ENCODE results near the gene MYO1C. TPM values are rescaled to one million over a fixed set of nuclear protein-coding genes. Genes with fewer than 3 reads are reported as not detected.
"Not testable (repeated sequence)": the region's sequence is repeated elsewhere in the genome, so short reads cannot be mapped to it uniquely, and the experiment has no call there.

MYO1C gene, protein sequence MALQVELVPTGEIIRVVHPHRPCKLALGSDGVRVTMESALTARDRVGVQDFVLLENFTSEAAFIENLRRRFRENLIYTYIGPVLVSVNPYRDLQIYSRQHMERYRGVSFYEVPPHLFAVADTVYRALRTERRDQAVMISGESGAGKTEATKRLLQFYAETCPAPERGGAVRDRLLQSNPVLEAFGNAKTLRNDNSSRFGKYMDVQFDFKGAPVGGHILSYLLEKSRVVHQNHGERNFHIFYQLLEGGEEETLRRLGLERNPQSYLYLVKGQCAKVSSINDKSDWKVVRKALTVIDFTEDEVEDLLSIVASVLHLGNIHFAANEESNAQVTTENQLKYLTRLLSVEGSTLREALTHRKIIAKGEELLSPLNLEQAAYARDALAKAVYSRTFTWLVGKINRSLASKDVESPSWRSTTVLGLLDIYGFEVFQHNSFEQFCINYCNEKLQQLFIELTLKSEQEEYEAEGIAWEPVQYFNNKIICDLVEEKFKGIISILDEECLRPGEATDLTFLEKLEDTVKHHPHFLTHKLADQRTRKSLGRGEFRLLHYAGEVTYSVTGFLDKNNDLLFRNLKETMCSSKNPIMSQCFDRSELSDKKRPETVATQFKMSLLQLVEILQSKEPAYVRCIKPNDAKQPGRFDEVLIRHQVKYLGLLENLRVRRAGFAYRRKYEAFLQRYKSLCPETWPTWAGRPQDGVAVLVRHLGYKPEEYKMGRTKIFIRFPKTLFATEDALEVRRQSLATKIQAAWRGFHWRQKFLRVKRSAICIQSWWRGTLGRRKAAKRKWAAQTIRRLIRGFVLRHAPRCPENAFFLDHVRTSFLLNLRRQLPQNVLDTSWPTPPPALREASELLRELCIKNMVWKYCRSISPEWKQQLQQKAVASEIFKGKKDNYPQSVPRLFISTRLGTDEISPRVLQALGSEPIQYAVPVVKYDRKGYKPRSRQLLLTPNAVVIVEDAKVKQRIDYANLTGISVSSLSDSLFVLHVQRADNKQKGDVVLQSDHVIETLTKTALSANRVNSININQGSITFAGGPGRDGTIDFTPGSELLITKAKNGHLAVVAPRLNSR
- total RNA-seq = 552 TPM
- long read RNA-seq, full-length matches to known transcripts = 182 of 603 reads
- long read RNA-seq, partial matches to known transcripts = 290 of 603 reads
- long read RNA-seq, other reads (novel, unspliced or antisense) = 131 of 603 reads

DNA sequence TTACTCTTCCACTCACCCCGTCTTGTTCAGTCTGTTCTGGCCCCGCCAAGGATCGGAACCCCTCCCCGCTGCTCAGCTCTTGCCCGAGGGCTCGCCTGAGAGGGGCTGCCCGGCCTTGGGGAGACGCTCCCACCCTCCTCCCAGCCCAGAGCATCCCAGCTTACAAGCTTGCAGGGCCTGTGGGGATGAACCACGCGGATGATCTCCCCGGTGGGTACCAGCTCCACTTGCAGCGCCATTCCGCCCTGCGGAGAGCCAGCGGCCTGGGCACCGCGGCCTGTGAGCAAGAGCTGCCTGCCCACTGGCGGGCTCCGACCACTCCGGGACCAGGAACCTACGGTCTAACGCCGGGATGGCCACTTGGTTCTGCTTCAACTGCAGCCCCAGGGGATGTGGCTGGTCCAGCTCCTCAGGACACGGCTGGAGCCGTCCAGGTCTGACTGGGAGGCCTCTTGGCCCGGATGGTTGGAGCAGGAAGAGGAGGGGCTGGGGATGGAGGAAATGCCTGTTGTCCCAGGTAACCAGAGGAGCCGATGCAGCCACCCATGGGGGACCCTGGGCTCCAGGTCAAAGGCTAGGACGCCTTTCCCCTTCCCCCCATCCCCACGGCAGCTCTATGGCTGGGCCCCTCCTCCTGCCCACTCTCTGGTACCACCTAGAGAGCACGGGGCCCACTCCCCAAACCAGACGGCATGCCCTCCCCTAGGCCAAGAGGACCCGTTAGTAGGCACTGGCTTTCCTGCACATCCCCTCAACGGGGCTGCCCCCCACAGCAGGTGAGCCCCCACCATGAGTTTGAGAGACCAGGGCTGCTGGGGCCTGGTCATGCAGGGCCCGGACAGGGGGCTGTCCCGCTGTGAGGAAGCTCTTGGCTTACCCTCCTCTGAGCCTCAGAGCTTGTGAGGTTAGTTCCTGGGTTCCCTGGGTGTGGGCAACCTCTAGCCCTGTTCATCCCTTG lies at the start of gene MYO1C:
TSS of gene MYO1C (minus strand) at position 438 of the 958 bp plus-strand sequence. CDS start at position 239, 199 bp downstream.
- no peak for DNase-seq (ENCODE audit: low spot score)

- no peak for DNase-seq (ENCODE audit: low spot score)
Measured at GRCh38 chr17:1541367-1541904, 49.0 kb upstream of the MYO1C start.

DNA sequence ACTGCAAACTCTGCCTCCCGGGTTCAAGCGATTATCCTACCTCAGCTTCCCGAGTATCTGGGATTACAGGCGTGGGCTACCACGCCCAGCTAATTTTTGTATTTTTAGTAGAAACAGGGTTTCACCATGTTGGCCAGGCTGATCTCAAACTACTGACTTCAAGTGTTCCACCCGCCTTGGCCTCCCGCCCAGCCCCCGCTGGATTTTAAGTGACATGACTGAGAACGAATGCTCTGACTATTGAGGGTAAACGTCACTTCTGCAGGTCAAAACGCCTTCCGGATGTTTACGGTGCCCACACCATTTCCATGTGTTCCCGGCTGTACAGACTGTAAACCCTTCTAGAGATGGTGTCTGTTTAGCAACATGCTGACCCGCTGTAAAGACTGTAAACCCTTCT lies 47.3 kb upstream of the MYO1C start:
- no peak for DNase-seq (ENCODE audit: low spot score)

DNA sequence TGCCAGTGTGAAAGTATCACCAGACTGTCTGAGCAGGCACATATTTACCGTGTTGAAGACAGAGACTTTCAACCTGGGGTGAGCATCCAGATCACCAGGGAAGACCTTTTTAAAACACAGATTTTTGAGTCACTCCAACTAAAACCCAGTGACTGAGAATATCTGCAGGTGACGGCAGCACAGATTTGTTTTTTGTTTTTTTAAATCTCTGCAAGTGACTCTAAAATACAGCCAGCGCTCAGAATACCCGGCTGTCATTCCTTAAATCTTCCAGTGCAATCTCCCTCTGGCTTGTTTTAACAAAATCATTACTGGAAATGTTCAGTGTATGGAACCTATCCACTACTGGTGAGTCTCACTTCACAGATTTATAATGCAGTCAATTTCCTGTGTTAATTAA lies 43.3 kb upstream of the MYO1C start:
- no peak for DNase-seq (ENCODE audit: low spot score)

DNA sequence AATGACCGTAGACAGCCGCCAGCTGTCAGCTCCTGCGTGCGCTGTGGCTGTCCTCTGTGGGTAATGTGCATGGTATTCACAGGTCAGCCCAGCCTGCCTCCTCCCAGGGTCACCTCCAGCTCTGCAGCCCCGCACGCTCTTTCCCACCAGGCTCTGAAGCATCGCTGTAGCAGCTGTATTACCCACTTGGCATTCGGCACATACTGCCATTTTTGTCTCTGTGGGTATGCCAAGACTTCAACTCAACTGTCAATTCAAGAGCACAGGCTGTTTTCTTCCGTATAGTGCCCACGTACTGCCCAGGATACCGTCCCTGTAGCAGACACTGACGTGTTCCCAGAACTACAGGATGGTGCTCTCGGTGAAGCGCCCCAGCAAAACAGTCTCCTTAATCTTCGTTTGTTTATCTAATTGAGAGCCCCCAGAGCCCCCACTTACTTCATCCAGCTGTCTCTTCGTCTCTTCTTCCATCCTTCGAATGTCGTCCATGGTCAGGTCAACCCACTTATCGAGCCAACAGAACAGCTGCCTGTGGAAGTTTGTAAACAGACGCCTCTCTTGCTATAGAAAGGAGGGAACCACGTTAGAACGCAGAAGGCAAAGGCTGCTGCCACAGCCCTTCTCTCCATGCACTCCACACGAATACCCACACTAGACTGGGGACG lies 41.3 kb upstream of the MYO1C start:
- DNase-seq (ENCODE audit: low spot score) = no peak

DNA sequence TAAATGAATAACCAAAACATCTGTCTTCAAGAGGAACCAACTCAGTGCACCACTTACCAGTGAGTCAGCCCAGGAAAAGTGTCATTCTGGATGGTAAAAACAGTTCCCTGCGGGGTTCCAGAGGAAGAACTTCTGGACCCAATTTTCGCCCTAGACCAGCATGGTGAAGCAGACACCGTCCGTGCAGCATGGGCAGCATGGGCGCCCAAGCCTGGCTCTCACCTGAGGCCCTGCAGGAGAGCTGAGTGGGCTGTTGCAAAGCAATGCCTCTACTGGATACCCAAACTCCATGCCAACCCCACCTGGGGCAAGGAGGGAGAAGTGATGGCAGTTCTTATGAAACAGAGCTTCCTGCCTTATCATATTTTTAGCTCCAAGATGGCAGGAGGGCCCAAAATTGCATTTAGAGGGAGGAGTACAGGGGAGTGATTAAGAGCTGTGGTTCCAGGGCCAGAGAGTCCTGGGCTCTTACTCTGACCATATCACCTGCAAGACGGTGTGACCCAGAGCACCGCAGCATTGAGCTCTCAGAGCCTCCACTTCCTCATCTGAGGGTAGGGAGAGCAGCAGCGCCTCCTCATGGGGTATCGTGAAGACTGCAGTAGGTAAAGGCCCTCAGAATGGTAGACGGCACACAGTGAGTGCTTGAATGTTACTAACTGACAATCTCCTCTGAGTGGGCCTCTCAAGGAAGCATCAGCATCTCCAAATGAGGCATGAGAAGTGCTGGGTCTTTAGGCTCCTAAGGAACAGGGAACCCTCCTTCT lies 40.5 kb upstream of the MYO1C start:
- no peak for DNase-seq (ENCODE audit: low spot score)

DNA sequence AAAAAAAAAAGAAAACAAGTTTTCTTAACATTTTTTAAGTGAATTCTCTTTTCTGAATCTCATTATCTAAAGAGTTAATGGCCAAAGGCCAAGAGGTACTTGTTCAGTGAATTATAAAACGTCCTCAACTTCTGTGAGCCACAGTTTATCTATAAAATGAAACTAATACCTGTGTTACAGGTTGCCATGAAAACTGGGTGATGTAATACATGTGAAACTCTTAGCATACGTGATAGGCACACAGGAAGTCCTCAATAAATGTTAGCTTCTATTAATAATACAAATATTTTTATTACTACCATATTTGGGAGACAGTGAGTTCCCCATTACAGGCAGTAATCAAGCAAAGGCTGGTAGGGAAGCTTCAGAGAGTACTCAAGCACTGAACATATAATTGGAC lies 37.4 kb upstream of the MYO1C start:
- DNase-seq (ENCODE audit: low spot score) = no peak

DNA sequence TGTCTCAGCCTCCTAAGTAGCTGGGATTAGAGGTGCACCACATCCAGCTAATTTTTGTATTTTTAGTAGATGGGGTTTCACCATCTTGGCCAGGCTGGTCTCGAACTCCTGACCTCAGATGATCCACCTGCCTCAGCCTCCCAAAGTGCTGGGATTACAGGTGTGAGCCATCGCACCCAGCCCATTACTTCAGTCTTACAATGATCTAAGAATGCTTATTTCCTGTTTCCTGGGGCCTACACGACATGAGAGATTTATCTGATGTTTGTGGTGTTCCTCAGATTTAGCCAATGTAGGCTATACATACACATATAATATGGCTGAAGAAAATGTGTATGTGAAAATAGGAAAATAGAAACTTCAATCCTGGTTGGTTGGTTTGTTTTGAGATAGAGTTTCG lies 34.4 kb upstream of the MYO1C start:
- DNase-seq (ENCODE audit: low spot score) = not testable (repeated sequence)

- no peak for DNase-seq (ENCODE audit: low spot score)
Measured at GRCh38 chr17:1522626-1523025, 30.1 kb upstream of the MYO1C start.

GRCh38 chr17:1521086-1521640 lies 28.7 kb upstream of the MYO1C start:
- no peak for DNase-seq (ENCODE audit: low spot score)

DNA sequence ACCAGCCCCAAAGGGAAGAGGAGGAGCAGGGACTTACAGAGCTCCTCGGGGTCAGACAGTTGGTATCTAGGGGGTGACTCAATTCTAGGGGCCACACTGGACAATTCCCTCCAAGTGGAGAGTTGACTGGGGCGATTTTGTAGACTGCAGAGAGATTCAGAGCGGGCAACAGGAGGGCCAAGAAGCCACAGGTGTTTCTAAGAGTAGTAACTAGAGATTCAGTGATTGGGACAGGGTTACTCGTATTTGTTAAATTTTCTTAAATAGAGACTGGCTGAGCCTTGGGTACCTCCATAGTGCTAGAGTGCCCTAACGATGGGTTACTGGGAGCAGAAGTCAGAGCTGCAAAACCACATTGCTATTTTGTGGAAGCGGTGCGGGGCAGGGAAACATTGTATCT lies 27.2 kb upstream of the MYO1C start:
- no peak for DNase-seq (ENCODE audit: low spot score)

GRCh38 chr17:1518410-1518809 lies 25.9 kb upstream of the MYO1C start:
- no peak for DNase-seq (ENCODE audit: low spot score)

DNA sequence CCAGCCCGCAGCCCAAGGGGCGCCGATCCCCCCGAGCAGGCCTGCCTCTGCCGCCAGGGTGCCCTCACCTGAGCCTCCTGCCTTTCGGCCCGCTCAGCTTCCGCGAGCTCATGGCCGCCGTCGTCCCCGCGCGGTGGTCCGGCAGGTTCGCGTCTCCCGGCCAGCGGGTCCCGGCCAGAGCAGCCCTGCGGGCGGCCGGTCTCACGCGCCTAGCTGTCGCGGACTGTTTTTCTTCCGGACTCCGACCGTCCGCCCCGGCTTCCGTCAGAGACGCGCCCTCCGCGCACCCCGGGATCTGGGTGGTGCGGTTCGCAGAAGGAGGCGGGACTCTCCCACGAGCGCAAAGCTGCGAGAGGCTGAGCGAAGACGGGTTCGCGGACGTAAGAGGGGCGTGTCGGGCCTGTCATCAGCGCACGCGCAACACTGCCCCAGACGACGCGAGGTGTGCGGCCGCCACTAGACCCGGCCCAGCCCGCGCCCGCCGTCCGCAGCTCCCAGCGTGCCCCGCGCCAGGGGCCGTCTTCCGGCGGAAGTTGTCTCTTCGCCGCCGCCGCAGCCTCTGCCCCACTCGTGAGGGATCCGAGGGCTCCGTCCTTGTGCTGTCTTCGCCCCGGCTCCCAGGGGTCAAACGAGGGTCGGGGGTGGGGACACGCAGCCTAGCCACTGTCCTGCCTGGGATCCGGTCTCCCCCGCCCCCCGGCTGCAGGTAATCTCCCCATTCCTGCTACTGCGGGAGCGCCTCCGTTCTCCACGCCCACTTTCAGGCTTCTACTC lies 24.1 kb upstream of the MYO1C start, which contains the start of gene INPP5K:
TSS of gene INPP5K (minus strand) at position 225 of the 774 bp plus-strand sequence. CDS start at position 112, 113 bp downstream.
- DNase-seq (ENCODE audit: low spot score) = peak; percentile 99

- DNase-seq (ENCODE audit: low spot score) = no peak
Measured at GRCh38 chr17:1515640-1516387, 23.3 kb upstream of the MYO1C start.

DNA sequence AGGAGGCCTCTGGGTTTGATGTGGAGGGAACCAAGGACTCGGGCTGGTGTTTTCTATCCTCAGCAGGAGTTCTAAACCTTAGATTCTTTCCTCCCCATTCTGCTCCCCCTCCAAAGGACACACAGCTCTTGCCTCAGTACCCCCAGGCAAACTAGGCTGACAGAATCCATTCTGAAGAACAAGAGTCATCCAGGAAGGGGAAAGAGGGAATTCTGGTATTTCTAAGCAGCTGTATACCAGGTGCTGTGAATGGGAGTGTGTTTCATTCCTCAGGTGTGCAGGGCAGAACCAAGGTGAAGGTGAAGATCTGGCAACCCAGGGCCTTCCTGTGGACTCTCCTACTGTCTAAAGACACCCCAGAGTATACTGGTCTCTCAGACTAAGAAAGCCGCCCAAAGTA lies 19.9 kb upstream of the MYO1C start:
- DNase-seq (ENCODE audit: low spot score) = no peak

DNA sequence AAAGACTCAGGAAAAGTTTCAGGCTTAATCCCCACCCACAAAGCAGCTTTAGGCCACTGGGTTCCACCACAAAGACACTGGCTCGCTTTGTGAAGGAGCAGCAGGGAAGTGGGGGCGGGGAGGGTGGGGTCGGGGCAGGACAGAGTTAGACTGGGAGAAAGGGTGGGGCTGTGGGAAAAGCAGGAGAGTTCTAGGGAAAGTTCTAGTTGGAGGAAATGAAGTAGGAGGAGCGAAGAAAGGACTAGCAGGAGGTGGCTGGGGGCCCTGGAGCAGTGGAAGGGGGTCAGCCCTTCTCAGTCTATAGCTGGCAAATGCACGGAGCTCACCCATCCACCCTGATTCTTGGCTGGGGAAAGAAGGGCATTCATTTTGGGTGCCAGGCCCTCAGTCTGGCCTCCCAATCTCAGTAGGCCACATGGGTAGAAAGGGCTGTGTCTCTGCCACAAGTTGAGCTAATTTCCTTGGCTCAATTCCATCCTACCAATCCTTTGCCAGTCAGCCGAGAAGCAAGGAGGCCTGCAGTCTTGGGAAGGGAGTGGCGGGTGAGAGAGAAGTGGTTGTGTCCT lies 19.4 kb upstream of the MYO1C start:
- no peak for DNase-seq (ENCODE audit: low spot score)

DNA sequence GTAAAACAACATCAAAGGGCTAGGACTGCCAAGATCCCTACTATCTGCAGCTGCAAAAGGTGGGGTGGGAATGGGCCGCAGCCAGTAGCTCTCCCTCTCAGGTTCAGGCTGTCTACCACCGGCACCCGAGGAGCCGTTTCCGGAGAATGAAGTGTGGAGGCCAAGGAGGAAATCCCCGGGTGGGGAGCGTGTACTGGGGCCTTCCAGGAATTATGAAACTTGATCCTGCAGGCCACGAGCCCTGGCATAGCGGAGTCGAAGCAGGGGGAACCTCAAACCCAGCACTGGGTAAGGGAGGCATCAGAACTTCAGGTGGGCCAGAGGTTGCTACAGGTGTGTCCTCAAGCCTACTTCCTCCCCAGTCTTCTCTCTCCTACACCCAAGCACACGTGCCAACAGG lies 18.8 kb upstream of the MYO1C start:
- DNase-seq (ENCODE audit: low spot score) = no peak

Data from mesenteric fat pad (tissue), 1 donor.